SK-N-SH (cell line): Measurements from ENCODE around the gene LMBR1. TPM values are rescaled to one million over a fixed set of nuclear protein-coding genes. Genes with fewer than 3 reads are reported as not detected.

Experiments used
- CHD2 ChIP-seq: fragments of 150-350 bp; IDR thresholded peaks from 2 replicates; pipeline ENCODE4 v1.6.1; 2018; ENCODE audit warnings: low read length; ENCODE audit not compliant: partially characterized antibody
- CTCF ChIP-seq: fragments of 200-600 bp; sonication (generic); IDR thresholded peaks from 2 replicates; pipeline ENCODE4 v1.6.1; 2017; ENCODE audit warnings: antibody characterized with exemption, mild to moderate bottlenecking, moderate library complexity
- FOXJ3 ChIP-seq: sonication (generic); formaldehyde crosslinking; IDR thresholded peaks from 2 replicates; pipeline ENCODE4 v1.5.1; 2020; ENCODE audit warnings: mild to moderate bottlenecking, missing genetic modification reagents
- FOXM1 ChIP-seq: IDR thresholded peaks from 2 replicates; pipeline ENCODE4 v1.4.0; 2012; ENCODE audit warnings: low read depth, mild to moderate bottlenecking
- JUND ChIP-seq: IDR thresholded peaks from 2 replicates; pipeline ENCODE4 v1.4.0; 2012
- MAX ChIP-seq: IDR thresholded peaks from 2 replicates; pipeline ENCODE4 v1.4.0; 2012; ENCODE audit warnings: low read depth
- NFIC ChIP-seq: IDR thresholded peaks from 2 replicates; pipeline ENCODE4 v1.4.0; 2012; ENCODE audit warnings: borderline replicate concordance
- PBX3 ChIP-seq: IDR thresholded peaks from 2 replicates; pipeline ENCODE4; 2012
- POLR2AphosphoS5 ChIP-seq: IDR thresholded peaks from 2 replicates; pipeline ENCODE4 v1.6.1; 2012; ENCODE audit warnings: low read depth, low read length
- REST ChIP-seq: IDR thresholded peaks from 2 replicates; pipeline ENCODE4 v1.6.1; 2012; ENCODE audit warnings: mild to moderate bottlenecking, low read depth, low read length, moderate library complexity
- RFX5 ChIP-seq: IDR thresholded peaks from 2 replicates; pipeline ENCODE4 v1.6.1; 2012; ENCODE audit warnings: mild to moderate bottlenecking, improper control_type of control experiment, low read length
- RXRA ChIP-seq: IDR thresholded peaks from 2 replicates; pipeline ENCODE4 v1.4.0; 2012; ENCODE audit warnings: low read depth, mild to moderate bottlenecking, borderline replicate concordance
- SMC3 ChIP-seq: IDR thresholded peaks from 2 replicates; pipeline ENCODE4 v1.6.1; 2012; ENCODE audit warnings: low read depth, low read length, improper control_type of control experiment
- TAF1 ChIP-seq: IDR thresholded peaks from 2 replicates; pipeline ENCODE4 v1.6.1; 2012; ENCODE audit warnings: low read depth, mild to moderate bottlenecking, low read length, moderate library complexity, borderline replicate concordance
- USF1 ChIP-seq: IDR thresholded peaks from 2 replicates; pipeline ENCODE4 v1.4.0; 2012; ENCODE audit warnings: low read depth, borderline replicate concordance
- ZBTB33 ChIP-seq: IDR thresholded peaks from 2 replicates; pipeline ENCODE4 v1.4.0; 2012; ENCODE audit warnings: low read depth, borderline replicate concordance
- polyA plus RNA-seq, 3 experiments: library from polyadenylated mRNA; depleted of rRNA; stranded (reverse); fragments of >200 nt; gene quantifications; 2 replicates each; pipeline ENCODE4 v1.2.3, GENCODE V29; 2012

Gene LMBR1
- polyA plus RNA-seq, 1 of the 3 experiments (the other 2 are of a cell fraction), result 24.6 TPM

GRCh38 chr7:156791241-156791640, 101.7 kb downstream of the LMBR1 start (continued):
- TF ChIP-seq PBX3 (no peak), RXRA (no peak), SMC3 (peak; percentile 11; the same call in 1 of the 2 replicates), CHD2 (peak; percentile 89), FOXM1 (no peak), CTCF (no peak), ZBTB33 (no peak), NFIC (no peak), MAX (no peak), JUND (no peak), TAF1 (no peak), REST (no peak), FOXJ3 (no peak), USF1 (no peak), RFX5 (peak; percentile 71; the same call in 1 of the 2 replicates), POLR2AphosphoS5 (no peak; the same call in 1 of the 2 replicates)
